ENCODE measurements around the gene FEZ2.

GRCh38 chr2:36535099-36535498 lies 62.9 kb downstream of the FEZ2 start:
- TF ChIP-seq CTCF (conservative IDR thresholded peaks at IDR 0.05; ENCODE audit: low read depth in 2 of 2) (no peak), EZH2phosphoT487 (IDR thresholded peaks at IDR 0.05; ENCODE audit: unreplicated experiment) (no peak), CREB1 (CRISPR knock-in tag; IDR thresholded peaks at IDR 0.05; ENCODE audit: low read depth) (no peak)

Data from GM23338 (cell line).